ENCODE measurements around the gene VPS33B.

The VPS33B gene

GRCh38 chr15:91023720-91024119 lies 1.3 kb upstream of the VPS33B start:
- no peak for TF ChIP-seq CTCF (IDR thresholded peaks at IDR 0.05)

- no peak for TF ChIP-seq CTCF (IDR thresholded peaks at IDR 0.05)
Measured at GRCh38 chr15:91022832-91023129, 387 bp upstream of the VPS33B start.

GRCh38 chr15:91021516-91022074 lies 799 bp downstream of the VPS33B start:
- TF ChIP-seq CTCF (IDR thresholded peaks at IDR 0.05): no peak

GRCh38 chr15:91018158-91018557 lies 4.2 kb downstream of the VPS33B start:
- no peak for TF ChIP-seq CTCF (IDR thresholded peaks at IDR 0.05)

- TF ChIP-seq CTCF (IDR thresholded peaks at IDR 0.05): no peak
Measured at GRCh38 chr15:91017716-91018115, 4.7 kb downstream of the VPS33B start.

- TF ChIP-seq CTCF (IDR thresholded peaks at IDR 0.05): no peak
Measured at GRCh38 chr15:91007266-91007665, 15.1 kb downstream of the VPS33B start.

DNA sequence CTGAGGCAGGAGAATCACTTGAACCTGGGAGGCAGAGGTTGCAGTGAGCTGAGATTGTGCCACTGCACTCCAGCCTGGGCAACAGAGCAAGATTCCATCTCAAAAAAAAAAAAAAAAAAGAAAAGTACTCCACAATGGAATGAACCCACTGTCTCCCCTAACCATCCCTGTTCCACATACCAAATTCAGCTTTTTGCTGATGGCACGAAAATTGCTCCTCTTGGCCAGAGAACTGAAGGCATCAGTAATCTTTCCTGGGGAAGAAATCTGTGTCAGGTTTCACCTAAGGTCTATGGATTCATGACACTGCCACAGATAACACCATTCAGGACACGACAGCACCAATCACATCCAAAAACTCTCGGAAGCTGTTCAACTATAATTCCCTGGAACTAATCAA lies 21.2 kb downstream of the VPS33B start:
- TF ChIP-seq CTCF (IDR thresholded peaks at IDR 0.05): no peak

DNA sequence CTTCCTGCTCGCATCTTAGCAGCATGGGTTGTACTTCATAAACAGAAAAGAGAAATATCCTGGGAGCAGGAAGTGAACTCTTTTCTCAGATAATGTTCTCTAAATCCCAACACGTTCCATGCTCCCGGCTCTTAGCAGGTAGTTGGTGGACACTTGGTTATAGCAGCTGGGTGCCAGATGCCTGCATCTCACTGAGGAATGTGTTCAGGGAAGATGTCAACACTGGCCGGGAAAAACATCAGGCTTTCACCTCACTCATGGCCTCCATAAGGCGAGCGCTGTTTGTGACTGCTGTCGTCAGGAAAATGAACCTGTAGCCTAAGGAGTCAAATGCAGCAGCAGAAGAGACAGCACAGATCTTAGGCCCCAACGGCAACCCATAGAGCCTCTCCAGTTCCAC lies 23.7 kb downstream of the VPS33B start:
- TF ChIP-seq CTCF (IDR thresholded peaks at IDR 0.05): no peak
